OCI-LY3 (cell line): Measurements from ENCODE around the gene CABLES1.

Experiments
- EZH2phosphoT487 ChIP-seq: fragments of 200-600 bp; shearing (Covaris generic); IDR thresholded peaks from 2 replicates; pipeline ENCODE4 v1.6.1; 2018; ENCODE audit warnings: antibody characterized with exemption, mixed run types, low read depth
- TF ChIP-seq, protein P1 (sequence below): fragments of 200-600, 300-600 bp; sonication (generic); IDR thresholded peaks from 2 replicates; pipeline ENCODE4 v1.5.1; 2014; ENCODE audit warnings: antibody characterized with exemption, low read length, low read depth

DNA sequence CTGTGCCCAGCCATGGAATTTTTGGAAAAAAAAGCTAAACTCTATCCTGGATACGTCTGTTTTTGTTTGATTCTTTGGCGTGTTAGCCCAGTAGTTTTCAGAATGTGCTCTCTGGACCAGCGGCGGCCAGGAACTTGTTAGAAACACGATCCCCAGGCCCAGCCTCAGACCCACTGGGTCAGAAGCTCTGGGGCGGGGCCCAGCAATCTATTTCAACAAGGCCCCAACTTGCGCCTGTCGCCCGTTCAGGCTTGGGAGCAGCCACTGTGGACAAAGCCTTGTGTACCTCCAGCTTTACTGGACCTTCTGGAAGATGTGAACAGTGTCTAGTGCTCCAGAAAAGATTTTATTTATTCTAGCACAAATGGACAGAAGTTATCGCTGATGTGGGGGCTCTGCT, 14.3 kb downstream of the CABLES1 start:
- TF ChIP-seq, protein P1, sequence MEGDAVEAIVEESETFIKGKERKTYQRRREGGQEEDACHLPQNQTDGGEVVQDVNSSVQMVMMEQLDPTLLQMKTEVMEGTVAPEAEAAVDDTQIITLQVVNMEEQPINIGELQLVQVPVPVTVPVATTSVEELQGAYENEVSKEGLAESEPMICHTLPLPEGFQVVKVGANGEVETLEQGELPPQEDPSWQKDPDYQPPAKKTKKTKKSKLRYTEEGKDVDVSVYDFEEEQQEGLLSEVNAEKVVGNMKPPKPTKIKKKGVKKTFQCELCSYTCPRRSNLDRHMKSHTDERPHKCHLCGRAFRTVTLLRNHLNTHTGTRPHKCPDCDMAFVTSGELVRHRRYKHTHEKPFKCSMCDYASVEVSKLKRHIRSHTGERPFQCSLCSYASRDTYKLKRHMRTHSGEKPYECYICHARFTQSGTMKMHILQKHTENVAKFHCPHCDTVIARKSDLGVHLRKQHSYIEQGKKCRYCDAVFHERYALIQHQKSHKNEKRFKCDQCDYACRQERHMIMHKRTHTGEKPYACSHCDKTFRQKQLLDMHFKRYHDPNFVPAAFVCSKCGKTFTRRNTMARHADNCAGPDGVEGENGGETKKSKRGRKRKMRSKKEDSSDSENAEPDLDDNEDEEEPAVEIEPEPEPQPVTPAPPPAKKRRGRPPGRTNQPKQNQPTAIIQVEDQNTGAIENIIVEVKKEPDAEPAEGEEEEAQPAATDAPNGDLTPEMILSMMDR, result no peak
- TF ChIP-seq EZH2phosphoT487, result no peak
